RWPE1 (cell line): Measurements from ENCODE around the gene CITED4.

Experiments
- CTCF ChIA-PET: fragments of 350-600 bp; sonication (Branson Sonifier 250); formaldehyde crosslinking; extraction: SDS; loops from one replicate; lab custom pipeline; 2021; lab: Yijun Ruan, JAX
- POLR2A ChIA-PET: fragments of 400-600 bp; formaldehyde crosslinking; extraction: SDS; loops from one replicate; lab custom pipeline; 2020; ENCODE audit warnings: antibody characterized with exemption; ENCODE audit not compliant: low non-redundant PET; lab: Yijun Ruan, JAX
- DNase-seq: peaks from one replicate; pipeline ENCODE4 v3.0.0; 2012; ENCODE audit warnings: low spot score
- H3K27ac ChIP-seq: fragments of 450-650 bp; 2 replicates; pipeline ENCODE4 v1.5.1; 2017
- TF ChIP-seq, protein P1 (sequence below): fragments of 450-650 bp; conservative IDR thresholded peaks from 2 replicates; pipeline ENCODE4 v1.5.1; 2017; ENCODE audit warnings: low read depth, mild to moderate bottlenecking

The CITED4 gene

DNA sequence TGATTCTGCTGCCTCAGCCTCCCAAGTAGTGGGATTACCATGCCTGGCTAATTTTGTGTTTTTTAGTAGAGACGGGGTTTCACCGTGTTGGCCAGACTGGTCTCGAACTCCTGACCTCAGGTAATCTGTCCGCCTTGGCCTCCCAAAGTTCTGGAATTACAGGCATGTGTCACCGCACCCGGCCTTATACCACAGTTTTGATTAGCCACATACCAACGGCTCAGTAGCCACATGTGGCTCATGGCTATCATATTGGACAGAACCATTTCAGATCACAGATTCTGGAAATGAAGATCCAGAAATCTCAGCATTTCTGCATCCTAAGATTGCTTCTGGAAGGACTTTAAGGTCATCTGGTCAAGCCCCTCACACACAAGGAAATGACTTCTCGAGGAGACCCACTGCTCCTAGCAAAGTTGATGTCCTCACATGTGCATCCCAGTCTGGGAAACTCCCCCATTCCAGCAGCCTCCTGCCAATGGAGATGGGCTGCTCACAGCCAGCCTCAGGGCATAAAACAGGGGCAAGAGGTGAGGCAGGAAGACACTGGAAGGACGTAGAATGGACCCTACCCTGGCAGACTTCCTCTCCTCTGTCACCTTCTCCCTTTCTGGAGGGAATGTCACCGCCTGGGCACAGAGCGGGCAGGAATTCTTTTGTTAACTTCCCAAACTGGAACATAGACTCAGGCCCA lies 17.5 kb upstream of the CITED4 start:
- CTCF ChIA-PET, result no interaction called here
- POLR2A ChIA-PET, result no interaction called here
- TF ChIP-seq, protein P1, sequence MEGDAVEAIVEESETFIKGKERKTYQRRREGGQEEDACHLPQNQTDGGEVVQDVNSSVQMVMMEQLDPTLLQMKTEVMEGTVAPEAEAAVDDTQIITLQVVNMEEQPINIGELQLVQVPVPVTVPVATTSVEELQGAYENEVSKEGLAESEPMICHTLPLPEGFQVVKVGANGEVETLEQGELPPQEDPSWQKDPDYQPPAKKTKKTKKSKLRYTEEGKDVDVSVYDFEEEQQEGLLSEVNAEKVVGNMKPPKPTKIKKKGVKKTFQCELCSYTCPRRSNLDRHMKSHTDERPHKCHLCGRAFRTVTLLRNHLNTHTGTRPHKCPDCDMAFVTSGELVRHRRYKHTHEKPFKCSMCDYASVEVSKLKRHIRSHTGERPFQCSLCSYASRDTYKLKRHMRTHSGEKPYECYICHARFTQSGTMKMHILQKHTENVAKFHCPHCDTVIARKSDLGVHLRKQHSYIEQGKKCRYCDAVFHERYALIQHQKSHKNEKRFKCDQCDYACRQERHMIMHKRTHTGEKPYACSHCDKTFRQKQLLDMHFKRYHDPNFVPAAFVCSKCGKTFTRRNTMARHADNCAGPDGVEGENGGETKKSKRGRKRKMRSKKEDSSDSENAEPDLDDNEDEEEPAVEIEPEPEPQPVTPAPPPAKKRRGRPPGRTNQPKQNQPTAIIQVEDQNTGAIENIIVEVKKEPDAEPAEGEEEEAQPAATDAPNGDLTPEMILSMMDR, result no peak
- H3K27ac ChIP-seq, result peak overlapping the region; percentile 28; the same call in 1 of the 2 replicates
- no peak for DNase-seq

DNA sequence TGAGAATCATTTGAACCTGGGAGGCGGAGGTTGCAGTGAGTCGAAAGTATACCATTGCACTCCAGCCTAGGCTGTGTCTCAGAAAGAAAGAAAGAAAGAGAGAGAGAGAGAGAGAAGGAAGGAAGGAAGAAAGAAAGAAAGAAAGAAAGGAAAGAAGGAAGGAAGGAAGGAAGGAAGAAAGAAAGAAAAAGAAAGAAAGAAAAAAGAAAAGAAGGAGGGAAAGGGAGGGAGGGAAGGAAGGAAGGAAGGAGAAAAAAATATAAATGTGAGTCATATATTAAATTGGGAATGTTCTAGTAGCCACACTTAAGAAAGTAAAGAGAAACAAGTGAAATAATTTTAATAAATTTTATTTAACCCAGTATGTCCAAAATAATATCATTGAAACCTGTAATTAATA lies 16.7 kb upstream of the CITED4 start:
- DNase-seq, result no peak
- TF ChIP-seq, protein P1, result no peak
- H3K27ac ChIP-seq, result peak overlapping the region; percentile 88
- ChIA-PET POLR2A (no interaction called here), CTCF (interaction anchor here (1.5 kb wide), 1 partner anchor 70 kb away, joined by 3 read pairs; no protein-coding TSS in a partner anchor)

DNA sequence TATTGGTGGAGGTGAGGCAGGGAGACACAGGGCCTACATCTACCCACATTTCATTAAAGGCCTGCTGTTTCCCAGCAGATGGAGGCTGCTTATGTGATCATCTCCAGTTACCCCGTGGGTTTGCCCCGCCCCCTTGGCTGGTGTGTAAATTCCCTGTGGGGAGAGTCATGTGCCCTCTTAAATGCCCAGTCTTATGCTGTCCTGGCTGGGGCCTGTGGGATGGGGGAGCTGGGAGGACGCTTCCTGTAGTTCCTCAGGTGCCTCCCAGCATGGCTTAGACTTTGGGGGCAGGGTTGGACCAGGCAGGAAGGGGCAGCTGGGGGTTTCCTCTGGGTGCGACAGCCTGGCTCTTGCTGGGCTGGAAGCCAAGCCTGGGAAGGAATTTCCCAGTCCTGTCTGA lies 15.5 kb upstream of the CITED4 start:
- CTCF ChIA-PET, result interaction anchor here (1.5 kb wide), 1 partner anchor 71 kb away, joined by 3 read pairs; no protein-coding TSS in a partner anchor
- POLR2A ChIA-PET, result interaction anchor here (0.7 to 2.1 kb wide), 3 partner anchors 16 to 126 kb away, joined by 3 to 11 read pairs (median 5); partner anchors contain the start of gene CITED4
- TF ChIP-seq, protein P1, result no peak
- H3K27ac ChIP-seq, result peak overlapping the region; percentile 88
- peak; percentile 77 for DNase-seq

DNA sequence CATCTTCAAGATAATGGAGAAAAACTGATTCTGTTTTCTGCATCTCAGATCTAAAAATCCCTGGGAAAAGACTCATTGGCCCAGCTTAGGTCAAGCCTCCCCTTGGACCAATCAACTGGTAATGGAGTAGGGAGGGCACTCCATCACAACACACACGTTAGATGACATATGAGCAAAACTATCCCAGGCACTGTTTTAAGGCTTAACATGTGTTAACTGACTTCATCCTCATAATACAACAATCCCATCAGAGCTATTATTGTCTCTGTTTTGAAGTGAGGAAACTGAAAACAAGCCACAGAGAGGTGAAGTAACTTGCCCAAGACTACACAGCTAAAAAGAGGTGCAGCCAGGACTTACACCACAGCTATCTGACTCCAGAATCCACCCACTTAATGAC lies 14.7 kb upstream of the CITED4 start:
- TF ChIP-seq, protein P1, result no peak
- CTCF ChIA-PET, result interaction anchor here (0.5 to 1.0 kb wide), 3 partner anchors 16 to 93 kb away, joined by 3 to 5 read pairs (median 3); no protein-coding TSS in a partner anchor
- H3K27ac ChIP-seq, result peak overlapping the region; percentile 88; the same call in 1 of the 2 replicates
- POLR2A ChIA-PET, result interaction anchor here (2.1 kb wide), 1 partner anchor 15 kb away, joined by 11 read pairs; the partner anchor contains the start of gene CITED4
- no peak for DNase-seq

DNA sequence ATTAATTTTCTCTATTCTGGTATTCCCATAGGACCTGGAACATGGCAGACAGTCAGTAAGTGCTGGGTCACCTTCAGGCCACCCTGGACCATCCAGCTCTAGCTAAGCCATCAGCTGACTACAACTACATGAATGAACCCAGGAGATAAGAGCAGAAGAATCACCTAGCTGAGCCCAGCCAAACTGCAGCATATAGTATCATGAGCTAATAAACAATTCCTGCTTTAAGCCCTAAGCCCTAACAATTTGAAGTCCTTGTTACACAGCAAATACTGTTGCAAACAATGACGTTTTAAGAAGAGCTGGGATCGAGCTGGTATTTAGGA lies 14.2 kb upstream of the CITED4 start:
- CTCF ChIA-PET, result interaction anchor here (0.6 to 1.0 kb wide), 5 partner anchors 14 to 152 kb away, joined by 3 to 5 read pairs (median 3); partner anchors contain the start of gene CITED4
- DNase-seq, result no peak
- H3K27ac ChIP-seq, result no peak overlapping the region; the same call in 1 of the 2 replicates
- TF ChIP-seq, protein P1, result no peak
- POLR2A ChIA-PET, result interaction anchor here (0.6 to 2.1 kb wide), 2 partner anchors 13 to 15 kb away, joined by 3 to 11 read pairs; partner anchors contain the start of gene CITED4

DNA sequence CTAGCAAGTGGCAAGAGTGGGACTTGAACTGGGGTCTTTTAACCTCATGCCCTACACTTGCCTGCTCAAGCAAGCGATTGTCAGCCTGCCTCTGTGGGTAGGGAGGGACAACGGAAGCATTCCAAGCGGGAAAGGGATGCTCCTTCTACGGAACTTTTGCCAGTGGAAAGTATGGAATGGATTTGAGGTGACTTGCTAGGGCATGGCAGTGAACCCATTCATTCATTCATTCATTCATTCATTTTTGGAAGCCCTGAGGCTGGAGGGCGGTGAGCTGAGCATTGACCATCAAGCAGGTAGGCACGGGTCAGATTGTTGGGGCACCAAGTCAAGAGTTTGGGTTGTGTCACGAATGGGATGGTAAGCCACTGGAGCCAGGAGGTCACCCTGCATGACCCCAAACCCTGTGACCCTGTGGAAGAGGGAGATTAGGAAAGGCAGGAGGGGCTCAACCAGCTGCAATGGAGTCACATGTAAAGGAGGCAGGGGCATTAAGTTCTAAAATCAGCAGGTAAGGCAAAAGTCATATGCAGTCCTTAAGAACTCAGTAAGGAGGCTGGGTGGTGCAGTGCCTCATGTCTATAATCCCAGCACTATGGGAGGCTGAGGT lies 11.8 kb upstream of the CITED4 start:
- TF ChIP-seq, protein P1, result no peak
- ChIA-PET CTCF (interaction anchor here (0.6 to 1.3 kb wide), 2 partner anchors 12 to 81 kb away, joined by 3 read pairs; partner anchors contain the start of gene CITED4), POLR2A (no interaction called here)
- H3K27ac ChIP-seq, result peak overlapping the region; percentile 82; the same call in 1 of the 2 replicates
- no peak for DNase-seq
